VCaP (cell line): ENCODE data around the gene BRWD1.
"Not testable (repeated sequence)": the region's sequence is repeated elsewhere in the genome, so short reads cannot be mapped to it uniquely, and the experiment has no call there.

Experiments used
- H3K27ac ChIP-seq: fragments of 450-650 bp; 2 replicates; pipeline ENCODE4 v1.5.1; 2017
- CTCF ChIP-seq: fragments of 450-650 bp; conservative IDR thresholded peaks from 2 replicates; pipeline ENCODE4 v1.5.1; 2017; ENCODE audit warnings: mild to moderate bottlenecking, moderate library complexity

The BRWD1 gene

GRCh38 chr21:39224930-39225329 lies 88.5 kb downstream of the BRWD1 start:
- TF ChIP-seq CTCF: no peak
- H3K27ac ChIP-seq: no peak overlapping the region

GRCh38 chr21:39221997-39222486 lies 91.4 kb downstream of the BRWD1 start:
- TF ChIP-seq CTCF: no peak
- H3K27ac ChIP-seq: no peak overlapping the region

GRCh38 chr21:39221282-39221996 lies 92.0 kb downstream of the BRWD1 start:
- no peak for TF ChIP-seq CTCF

GRCh38 chr21:39220875-39221274 lies 92.6 kb downstream of the BRWD1 start:
- H3K27ac ChIP-seq: not testable (repeated sequence)

More at GRCh38 chr21:39221282-39221996, 92.0 kb downstream of the BRWD1 start:
- no peak overlapping the region for H3K27ac ChIP-seq

- TF ChIP-seq CTCF: no peak
- no peak overlapping the region for H3K27ac ChIP-seq
These were observed 93.3 kb downstream of the BRWD1 start for GRCh38 chr21:39220150-39220549.

GRCh38 chr21:39218082-39218409 lies 95.4 kb downstream of the BRWD1 start:
- peak overlapping the region; percentile 64 for H3K27ac ChIP-seq
- no peak for TF ChIP-seq CTCF

GRCh38 chr21:39217356-39218081 lies 95.9 kb downstream of the BRWD1 start:
- no peak for TF ChIP-seq CTCF
- H3K27ac ChIP-seq: peak overlapping the region; percentile 64

GRCh38 chr21:39216290-39216689 lies 97.1 kb downstream of the BRWD1 start:
- TF ChIP-seq CTCF: no peak
- H3K27ac ChIP-seq: peak overlapping the region; percentile 33; the same call in 1 of the 2 replicates
